ENCODE data around the gene ATF6B. TPM values are rescaled to one million over a fixed set of nuclear protein-coding genes. Genes with fewer than 3 reads are reported as not detected.

Gene ATF6B
- total and polyA plus RNA-seq, 9 donors = 11.7 to 53.3 (median 46.5) TPM

DNA sequence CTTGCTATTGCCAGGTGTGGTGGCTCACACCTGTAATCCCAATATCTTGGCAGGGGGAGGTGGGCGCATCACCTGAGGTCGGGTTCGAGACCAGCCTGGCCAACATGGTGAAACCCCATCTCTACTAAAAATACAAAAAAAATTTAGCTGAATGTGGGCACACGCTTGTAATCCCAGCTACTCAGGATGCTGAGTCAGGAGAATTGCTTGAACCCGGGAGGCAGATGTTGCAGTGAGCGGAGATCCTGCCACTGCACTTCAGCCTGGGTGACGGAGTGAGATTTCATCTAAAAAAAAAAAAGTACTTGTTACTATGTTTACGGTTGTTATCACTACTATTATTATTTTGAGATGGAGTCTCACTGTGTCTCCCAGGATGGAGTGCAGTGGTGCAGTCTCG is 28.8 kb upstream of the ATF6B start:
- Histone ChIP-seq H3K4me3 (ENCODE audit: low read length) (no peak overlapping the region), H3K27me3 (ENCODE audit: control insufficient read depth, insufficient read depth, low read length) (peaks cover 15% of the 10 kb centered on the region), H3K27ac (ENCODE audit: low read length) (no peak overlapping the region), H3K4me1 (ENCODE audit: control insufficient read depth, insufficient read depth, low read length) (peaks cover 31% of the 10 kb centered on the region), H3K9me3 (replicated peaks; ENCODE audit: control insufficient read depth, low read depth, low read length) (peaks cover 2% of the 10 kb centered on the region), H3K36me3 (ENCODE audit: control insufficient read depth, insufficient read depth, low read length) (peaks cover 42% of the 10 kb centered on the region)
- no CpG with 5 or more reads among the region's 9 CpGs for WGBS (ENCODE audit: insufficient coverage)
- no peak for DNase-seq

DNA sequence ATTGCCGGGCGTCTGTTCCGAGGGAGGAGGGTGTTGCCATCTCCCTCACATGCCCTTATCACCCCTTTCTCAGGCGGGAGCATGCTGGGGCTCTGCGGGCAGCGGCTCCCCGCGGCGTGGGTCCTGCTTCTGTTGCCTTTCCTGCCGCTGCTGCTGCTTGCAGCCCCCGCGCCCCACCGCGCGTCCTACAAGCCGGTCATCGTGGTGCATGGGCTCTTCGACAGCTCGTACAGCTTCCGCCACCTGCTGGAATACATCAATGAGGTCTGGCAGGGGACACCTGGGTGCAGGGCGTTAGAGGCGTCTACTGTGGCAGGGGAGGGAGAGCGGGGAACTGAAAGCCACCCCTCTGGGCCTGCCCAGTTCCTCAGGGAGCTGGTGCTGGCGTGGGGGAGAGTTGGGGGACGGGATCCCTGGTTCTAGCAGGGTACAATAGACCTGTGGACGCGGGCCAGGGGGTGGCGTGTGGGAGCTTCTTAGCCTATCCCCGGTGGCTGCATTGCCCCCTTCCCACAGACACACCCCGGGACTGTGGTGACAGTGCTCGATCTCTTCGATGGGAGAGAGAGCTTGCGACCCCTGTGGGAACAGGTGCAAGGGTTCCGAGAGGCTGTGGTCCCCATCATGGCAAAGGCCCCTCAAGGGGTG is 26.6 kb upstream of the ATF6B start:
- H3K27ac ChIP-seq (ENCODE audit: low read length) = peak overlapping the region; percentile 94
- WGBS (ENCODE audit: insufficient coverage) = 5% methylated on average over 24 of the region's 34 CpGs
- peak overlapping the region; percentile 84 for H3K4me3 ChIP-seq (ENCODE audit: low read length)
- peaks cover 35% of the 10 kb centered on the region for H3K27me3 ChIP-seq (ENCODE audit: control insufficient read depth, insufficient read depth, low read length)
- H3K9me3 ChIP-seq (replicated peaks; ENCODE audit: control insufficient read depth, low read depth, low read length) = peaks cover 2% of the 10 kb centered on the region
- H3K36me3 ChIP-seq (ENCODE audit: control insufficient read depth, insufficient read depth, low read length) = peaks cover 38% of the 10 kb centered on the region
- peaks cover 35% of the 10 kb centered on the region for H3K4me1 ChIP-seq (ENCODE audit: control insufficient read depth, insufficient read depth, low read length)
- DNase-seq = peak; percentile 88

DNA sequence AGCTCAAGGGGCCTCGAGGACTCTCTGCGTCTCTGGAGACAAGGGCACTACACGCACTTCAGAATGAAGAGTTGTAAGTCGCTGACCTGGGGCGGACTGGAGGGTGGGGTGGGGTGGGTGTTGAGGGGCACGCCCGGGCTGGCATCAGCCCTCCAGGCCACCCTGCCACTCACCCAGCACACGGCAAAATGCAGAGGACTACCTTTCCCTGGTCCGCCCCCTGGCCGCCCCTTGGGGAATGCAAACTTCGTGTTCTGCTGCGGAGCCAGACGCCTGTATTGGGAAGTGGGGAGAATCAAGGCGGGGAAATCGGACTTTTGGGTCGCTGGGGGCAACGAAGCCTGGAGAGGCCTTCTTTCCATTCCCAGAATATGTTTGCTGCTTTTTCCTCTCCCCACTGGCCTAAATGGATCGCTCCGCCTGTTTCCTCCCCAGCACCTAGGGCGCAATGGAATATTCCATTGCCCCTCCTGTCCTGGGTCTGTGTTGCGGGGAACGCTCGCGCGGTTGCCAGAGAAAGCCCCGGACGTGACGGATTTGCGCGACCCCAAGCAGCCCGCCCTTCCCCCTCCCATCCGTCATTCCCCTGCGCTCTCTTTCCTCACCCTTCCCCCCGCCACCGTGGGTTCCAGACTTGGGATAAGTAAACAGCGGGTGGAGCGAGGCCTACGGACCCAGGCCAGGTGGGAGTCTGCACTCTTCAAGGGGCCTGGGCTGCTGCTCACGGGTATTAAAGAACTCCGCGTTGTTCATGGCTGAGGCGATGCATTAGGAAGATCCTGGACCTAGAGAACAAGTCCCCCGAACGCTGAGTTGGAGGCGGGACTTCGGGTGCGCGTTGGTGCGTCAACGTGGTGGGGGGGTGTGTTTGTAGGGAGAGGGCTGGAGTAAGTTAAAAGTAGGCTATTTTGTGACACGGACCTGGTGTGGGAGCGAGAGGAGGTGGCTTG is 25.8 kb upstream of the ATF6B start, which contains the start of gene PPT2:
Gene PPT2 (plus strand): TSS at position 578 of the 950 bp plus-strand sequence. CDS start 454 bp downstream, outside the sequence.
- Histone ChIP-seq H3K36me3 (ENCODE audit: control insufficient read depth, insufficient read depth, low read length) (peaks cover 34% of the 10 kb centered on the region), H3K4me1 (ENCODE audit: control insufficient read depth, insufficient read depth, low read length) (peaks cover 40% of the 10 kb centered on the region), H3K27me3 (ENCODE audit: control insufficient read depth, insufficient read depth, low read length) (peaks cover 43% of the 10 kb centered on the region), H3K27ac (ENCODE audit: low read length) (peak within 1 kb of the TSS; percentile 94), H3K9me3 (replicated peaks; ENCODE audit: control insufficient read depth, low read depth, low read length) (peaks cover 2% of the 10 kb centered on the region), H3K4me3 (ENCODE audit: low read length) (peak within 1 kb of the TSS; percentile 84)
- 0% methylated on average over 31 of the region's 52 CpGs for WGBS (ENCODE audit: insufficient coverage)
- peak; percentile 98 for DNase-seq

DNA sequence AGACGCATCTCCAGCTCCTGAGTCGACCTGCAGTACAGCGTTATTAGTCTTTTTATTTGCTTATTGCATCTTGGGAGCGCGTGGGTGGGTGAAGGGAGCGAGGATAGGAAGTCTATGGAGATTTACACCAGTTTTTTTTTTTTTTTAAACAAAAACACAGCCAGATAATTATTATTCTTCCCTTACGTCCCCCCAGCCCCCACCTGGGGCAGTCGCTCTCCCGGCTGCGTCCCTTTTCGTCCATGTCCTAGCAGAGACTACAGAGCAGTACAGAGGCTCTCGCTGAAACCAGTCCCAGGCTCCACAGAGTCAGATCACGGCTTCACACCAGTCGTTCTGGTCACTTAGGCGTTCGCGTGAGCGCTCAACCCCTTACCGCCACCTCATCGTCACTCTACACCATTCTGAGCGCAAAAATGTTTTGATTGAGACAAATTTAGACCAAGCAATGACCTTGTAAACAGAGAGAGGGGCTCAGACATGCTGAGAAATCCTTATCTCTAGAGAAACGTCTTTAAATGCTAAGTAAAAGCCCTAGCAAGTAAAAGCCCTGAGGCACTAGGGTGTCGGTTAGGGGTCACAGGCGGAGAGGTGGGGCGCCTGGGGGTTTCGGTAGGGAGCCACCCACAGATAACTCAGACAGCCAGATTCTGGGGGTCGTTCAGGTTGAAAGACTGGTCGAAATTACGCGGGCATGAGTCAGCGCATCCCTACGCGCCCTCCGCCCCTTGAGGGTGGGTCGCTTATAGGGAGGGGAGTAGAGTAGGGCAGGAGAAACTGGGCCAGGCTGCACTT is 24.9 kb upstream of the ATF6B start:
- peak; percentile 61 for DNase-seq
- H3K27ac ChIP-seq (ENCODE audit: low read length) = peak overlapping the region; percentile 94

DNA sequence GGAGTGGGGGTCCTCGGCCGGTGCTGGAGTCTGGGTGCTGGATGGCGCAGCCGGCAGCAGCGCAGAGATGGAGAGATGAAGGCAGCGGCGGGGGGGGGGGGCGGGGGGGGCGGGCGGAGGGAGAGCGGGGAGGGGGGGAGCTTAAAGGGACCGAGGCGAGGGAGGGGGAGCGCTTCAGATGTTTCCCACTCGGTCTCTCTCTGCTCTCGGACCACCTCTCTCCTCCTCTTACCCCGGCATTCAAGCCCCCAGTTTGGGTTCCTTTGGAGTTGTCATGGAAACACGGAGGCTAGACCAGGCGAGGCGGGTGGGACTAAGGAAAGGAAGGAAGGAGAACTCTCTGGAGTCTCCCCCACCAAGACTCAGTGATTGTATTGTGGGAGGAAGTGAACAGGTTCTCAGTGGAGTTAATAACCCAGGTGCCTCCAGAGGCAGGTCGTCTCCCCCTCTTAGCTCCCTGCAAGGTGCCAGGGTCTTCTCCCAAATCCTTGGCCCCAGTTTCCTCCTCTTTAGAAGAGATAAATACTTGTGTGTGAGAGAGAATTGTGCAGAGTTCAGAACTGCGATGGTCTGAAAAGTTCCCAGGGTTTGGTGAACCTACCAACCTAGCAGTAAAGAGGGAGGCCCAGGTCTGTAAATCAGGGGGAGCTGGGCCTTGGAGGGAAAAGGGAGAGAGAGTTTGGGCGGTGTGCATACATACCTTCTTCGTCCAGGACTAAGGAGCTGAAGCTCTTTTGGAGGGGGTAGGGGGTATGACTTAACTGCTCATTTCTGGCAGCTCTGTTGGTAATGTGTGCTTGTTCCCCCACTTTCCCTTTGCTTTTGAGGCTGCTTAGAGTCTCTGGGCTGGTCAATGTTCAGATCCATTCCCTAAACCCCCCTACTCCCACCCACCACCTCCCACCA is 24.1 kb upstream of the ATF6B start, which contains the start of gene PRRT1:
Gene PRRT1 (minus strand): TSS at position 77 of the 906 bp plus-strand sequence. CDS start 112 bp downstream, outside the sequence.
- Histone ChIP-seq H3K27ac (ENCODE audit: low read length) (peak within 1 kb of the TSS; percentile 94), H3K4me3 (ENCODE audit: low read length) (peak within 1 kb of the TSS; percentile 13), H3K9me3 (replicated peaks; ENCODE audit: control insufficient read depth, low read depth, low read length) (no peaks in the 10 kb centered on the region), H3K36me3 (ENCODE audit: control insufficient read depth, insufficient read depth, low read length) (peaks cover 18% of the 10 kb centered on the region), H3K4me1 (ENCODE audit: control insufficient read depth, insufficient read depth, low read length) (peaks cover 43% of the 10 kb centered on the region), H3K27me3 (ENCODE audit: control insufficient read depth, insufficient read depth, low read length) (peaks cover 60% of the 10 kb centered on the region)
- peak; percentile 49 for DNase-seq
- 14% methylated on average over 1 of the region's 24 CpGs for WGBS (ENCODE audit: insufficient coverage)

More for the DNA sequence above, 24.9 kb upstream of the ATF6B start:
- H3K27me3 ChIP-seq (ENCODE audit: control insufficient read depth, insufficient read depth, low read length) = peaks cover 51% of the 10 kb centered on the region
- H3K4me1 ChIP-seq (ENCODE audit: control insufficient read depth, insufficient read depth, low read length) = peaks cover 43% of the 10 kb centered on the region
- WGBS (ENCODE audit: insufficient coverage) = 6% methylated on average over 10 of the region's 35 CpGs
- H3K9me3 ChIP-seq (replicated peaks; ENCODE audit: control insufficient read depth, low read depth, low read length) = peaks cover 2% of the 10 kb centered on the region
- H3K4me3 ChIP-seq (ENCODE audit: low read length) = peak overlapping the region; percentile 84
- H3K36me3 ChIP-seq (ENCODE audit: control insufficient read depth, insufficient read depth, low read length) = peaks cover 25% of the 10 kb centered on the region

DNA sequence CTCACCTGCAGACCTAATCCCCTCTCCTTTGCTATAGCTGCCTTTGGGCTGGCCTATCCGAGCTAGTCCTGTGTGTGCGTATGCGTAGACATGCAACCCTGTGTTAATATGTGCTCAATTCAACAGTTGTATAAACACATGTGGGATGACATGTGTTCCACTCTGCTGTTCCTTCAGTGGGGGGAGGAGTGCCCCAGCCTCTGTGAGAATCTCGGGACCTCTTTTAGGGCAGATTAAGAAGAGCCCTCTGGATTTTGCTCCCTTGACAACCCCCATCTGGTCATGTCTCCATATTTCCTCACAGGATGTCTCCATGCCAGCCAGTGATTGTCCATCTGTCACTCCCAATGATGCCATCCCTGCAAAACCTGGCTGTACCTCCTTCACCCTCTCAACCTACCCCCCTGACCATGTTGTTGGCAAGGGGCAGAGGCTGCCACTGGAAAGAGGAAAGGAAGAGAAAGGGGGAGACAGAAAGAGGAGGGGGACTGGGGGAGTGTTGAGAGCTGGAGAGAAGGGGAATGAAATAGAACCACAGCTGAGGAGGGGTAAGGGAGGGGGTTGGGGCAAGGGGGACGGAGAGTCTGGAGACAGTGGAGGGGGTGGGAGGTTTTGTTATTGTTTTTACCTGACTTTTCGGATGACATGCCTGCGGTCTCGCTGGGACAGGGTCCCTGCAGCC is 23.3 kb upstream of the ATF6B start:
- no peak overlapping the region for H3K4me3 ChIP-seq (ENCODE audit: low read length)
- peaks cover 66% of the 10 kb centered on the region for H3K27me3 ChIP-seq (ENCODE audit: control insufficient read depth, insufficient read depth, low read length)
- no peaks in the 10 kb centered on the region for H3K9me3 ChIP-seq (replicated peaks; ENCODE audit: control insufficient read depth, low read depth, low read length)
- peak; percentile 13 for DNase-seq
- no peak overlapping the region for H3K27ac ChIP-seq (ENCODE audit: low read length)
- peaks cover 10% of the 10 kb centered on the region for H3K36me3 ChIP-seq (ENCODE audit: control insufficient read depth, insufficient read depth, low read length)
- 22% methylated on average over 4 of the region's 8 CpGs for WGBS (ENCODE audit: insufficient coverage)
- peaks cover 43% of the 10 kb centered on the region for H3K4me1 ChIP-seq (ENCODE audit: control insufficient read depth, insufficient read depth, low read length)

DNA sequence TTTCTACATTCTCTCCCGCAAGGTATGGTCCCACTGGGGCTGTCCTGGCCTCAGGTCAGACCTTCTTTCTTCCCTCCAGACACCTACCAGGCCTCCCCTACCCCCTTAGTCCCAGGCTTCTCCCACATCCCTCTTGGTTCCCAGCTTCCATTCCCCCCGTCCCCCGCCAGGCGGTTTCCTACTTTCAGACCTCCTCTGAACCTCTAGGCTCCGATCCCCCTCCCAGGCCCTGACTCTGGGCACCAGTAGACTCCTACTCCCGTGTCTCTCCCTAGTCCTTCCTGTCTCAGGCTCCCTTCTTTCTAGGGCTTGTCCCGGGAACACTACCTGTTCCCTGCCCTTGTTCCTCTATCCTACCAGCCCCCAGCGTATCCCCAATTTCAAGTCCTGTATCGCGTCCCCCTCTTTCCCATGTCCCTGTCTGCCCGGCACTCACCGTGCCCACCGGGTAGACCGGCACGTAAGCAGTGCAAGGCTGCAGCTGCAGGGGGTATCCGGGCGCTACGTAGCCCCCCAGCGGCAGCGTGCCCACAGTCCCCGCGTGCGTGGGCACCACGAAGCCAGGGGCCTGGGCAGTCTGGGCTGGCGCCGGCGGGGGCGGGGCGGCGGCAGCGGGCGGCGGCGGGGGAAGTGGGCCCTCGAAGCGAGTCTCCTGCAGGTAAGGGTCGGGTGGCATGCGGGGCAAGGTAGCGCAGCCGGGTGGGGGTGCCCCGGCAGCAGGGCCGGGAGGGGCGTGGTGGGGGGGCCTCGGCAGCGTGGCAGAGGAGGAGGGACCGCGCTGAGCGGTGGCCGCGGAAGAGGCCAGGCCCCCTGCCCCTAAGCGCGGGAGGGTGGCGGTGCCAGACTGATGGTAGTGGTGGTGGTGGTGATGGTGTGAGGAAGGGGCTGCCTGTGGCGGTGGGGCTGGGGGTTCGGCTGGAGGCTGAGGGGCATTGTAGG is 22.2 kb upstream of the ATF6B start:
- Histone ChIP-seq H3K4me1 (ENCODE audit: control insufficient read depth, insufficient read depth, low read length) (peaks cover 37% of the 10 kb centered on the region), H3K36me3 (ENCODE audit: control insufficient read depth, insufficient read depth, low read length) (no peaks in the 10 kb centered on the region), H3K4me3 (ENCODE audit: low read length) (no peak overlapping the region), H3K27ac (ENCODE audit: low read length) (no peak overlapping the region), H3K9me3 (replicated peaks; ENCODE audit: control insufficient read depth, low read depth, low read length) (no peaks in the 10 kb centered on the region), H3K27me3 (ENCODE audit: control insufficient read depth, insufficient read depth, low read length) (peaks cover 70% of the 10 kb centered on the region)
- DNase-seq = peak; percentile 6
- WGBS (ENCODE audit: insufficient coverage) = 21% methylated on average over 55 of the region's 55 CpGs

DNA sequence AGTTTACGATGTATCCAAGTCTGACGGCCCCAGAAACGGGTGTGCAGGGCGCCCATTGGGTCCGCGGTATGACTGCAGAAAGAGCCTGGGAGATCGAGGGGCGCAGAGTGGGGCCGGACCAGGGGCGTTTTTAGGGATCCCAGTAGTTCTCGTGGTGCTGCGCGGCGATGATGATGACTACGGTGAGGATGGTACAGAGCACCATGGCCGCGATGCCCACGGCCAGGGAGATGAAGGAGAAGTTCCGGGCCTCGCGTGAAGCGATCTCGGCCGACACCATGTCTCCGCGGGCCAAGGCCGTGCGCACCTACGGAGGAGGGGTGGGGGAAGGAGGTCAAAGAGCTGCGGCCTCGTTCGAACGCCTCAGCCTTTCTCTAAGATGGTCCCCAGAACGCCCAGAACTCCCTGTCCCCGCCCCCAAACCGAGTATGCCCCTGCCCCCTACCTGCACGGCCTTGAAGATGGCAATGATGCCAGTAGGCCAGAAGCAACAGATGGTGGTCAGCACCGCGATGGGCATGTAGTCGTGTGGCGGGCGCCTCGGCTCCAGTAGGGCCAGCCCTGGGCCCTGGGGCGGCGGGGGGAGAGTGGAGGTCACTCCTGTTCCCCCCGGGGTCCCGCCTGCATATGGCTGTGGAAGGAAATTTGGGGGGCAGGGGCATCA is 21.2 kb upstream of the ATF6B start:
- H3K4me3 ChIP-seq (ENCODE audit: low read length) = peak overlapping the region; percentile 21
- peaks cover 70% of the 10 kb centered on the region for H3K27me3 ChIP-seq (ENCODE audit: control insufficient read depth, insufficient read depth, low read length)
- 11% methylated on average over 36 of the region's 47 CpGs for WGBS (ENCODE audit: insufficient coverage)
- H3K4me1 ChIP-seq (ENCODE audit: control insufficient read depth, insufficient read depth, low read length) = peaks cover 30% of the 10 kb centered on the region
- no peak overlapping the region for H3K27ac ChIP-seq (ENCODE audit: low read length)
- H3K36me3 ChIP-seq (ENCODE audit: control insufficient read depth, insufficient read depth, low read length) = no peaks in the 10 kb centered on the region
- H3K9me3 ChIP-seq (replicated peaks; ENCODE audit: control insufficient read depth, low read depth, low read length) = no peaks in the 10 kb centered on the region
- DNase-seq = no peak
